T-helper 9 cell (primary cell): ENCODE measurements around the gene SLC27A1.
"Not testable (repeated sequence)": the region's sequence is repeated elsewhere in the genome, so short reads cannot be mapped to it uniquely, and the experiment has no call there.

Experiments used
- DNase-seq: peaks from one replicate; pipeline ENCODE4 v3.0.0-alpha.2; 2020

Gene SLC27A1

GRCh38 chr19:17457616-17458015 is 12.7 kb upstream of the SLC27A1 start:
- DNase-seq: no peak

- no peak for DNase-seq
These were observed 11.4 kb upstream of the SLC27A1 start for GRCh38 chr19:17458970-17459369.

- no peak for DNase-seq
These were observed 9.7 kb upstream of the SLC27A1 start, which contains the start of gene NXNL1 for GRCh38 chr19:17460372-17461230. Gene NXNL1, minus strand, starts transcription at chr19:17460926. Its CDS starts 57 bp downstream, at chr19:17460869.

GRCh38 chr19:17466487-17466850 is 3.9 kb upstream of the SLC27A1 start:
- no peak for DNase-seq

- DNase-seq: no peak
These were observed 2.6 kb upstream of the SLC27A1 start for GRCh38 chr19:17467471-17468301.

- no peak for DNase-seq
These were observed 1.8 kb upstream of the SLC27A1 start for GRCh38 chr19:17468302-17469091.

- DNase-seq: no peak
These were observed 1.2 kb upstream of the SLC27A1 start for GRCh38 chr19:17469092-17469480.

GRCh38 chr19:17469481-17470067 is 750 bp upstream of the SLC27A1 start:
- DNase-seq: peak; percentile 96

GRCh38 chr19:17471410-17472125 is 1.2 kb downstream of the SLC27A1 start:
- no peak for DNase-seq

GRCh38 chr19:17473041-17473440 is 2.7 kb downstream of the SLC27A1 start:
- DNase-seq: no peak

- not testable (repeated sequence) for DNase-seq
These were observed 4.8 kb downstream of the SLC27A1 start for GRCh38 chr19:17475011-17475540.

GRCh38 chr19:17475541-17476115 is 5.3 kb downstream of the SLC27A1 start:
- DNase-seq: no peak

GRCh38 chr19:17479325-17479791 is 9.0 kb downstream of the SLC27A1 start:
- DNase-seq: no peak

- DNase-seq: no peak
These were observed 11.7 kb downstream of the SLC27A1 start for GRCh38 chr19:17481986-17482385.

GRCh38 chr19:17482877-17483604 is 12.7 kb downstream of the SLC27A1 start:
- no peak for DNase-seq

- DNase-seq: no peak
These were observed 13.3 kb downstream of the SLC27A1 start for GRCh38 chr19:17483605-17484002.

- no peak for DNase-seq
These were observed 14.3 kb downstream of the SLC27A1 start for GRCh38 chr19:17484520-17485185.

GRCh38 chr19:17486545-17487240 is 16.4 kb downstream of the SLC27A1 start:
- no peak for DNase-seq
